ENCODE results near the gene ANKRD31. TPM values are rescaled to one million over a fixed set of nuclear protein-coding genes. Genes with fewer than 3 reads are reported as not detected.

ANKRD31 gene
- total RNA-seq, 1 experiment from 2014 or later: 0.48 TPM

- Histone ChIP-seq H4K20me1 (ENCODE audit: insufficient read depth) (no peaks in the 10 kb centered on the region), H3K4me2 (no peak overlapping the region), H3K36me3 (ENCODE audit: low read depth) (no peaks in the 10 kb centered on the region), H3K79me2 (ENCODE audit: low read depth) (no peaks in the 10 kb centered on the region), H3K4me1 (replicated peaks; ENCODE audit: insufficient read depth) (peaks cover 8% of the 10 kb centered on the region), H3F3A (ENCODE audit: insufficient read depth, low read depth) (0 out of 2 replicates have a peak, but pooled peaks cover 8% of the 10 kb centered on the region), H3K9me2 (ENCODE audit: insufficient read depth) (no peaks in the 10 kb centered on the region), H3K9me3 (ENCODE audit: insufficient read depth, low read depth) (no peaks in the 10 kb centered on the region), H3K27ac (no peak overlapping the region), H3K27me3 (ENCODE audit: insufficient read depth, low read depth) (no peaks in the 10 kb centered on the region), H2AFZ (no peak overlapping the region), H3K4me3 (no peak overlapping the region)
- no peak for TF ChIP-seq EZH2 (IDR thresholded peaks at IDR 0.05; ENCODE audit: low read depth)
- TF ChIP-seq, protein P1, sequence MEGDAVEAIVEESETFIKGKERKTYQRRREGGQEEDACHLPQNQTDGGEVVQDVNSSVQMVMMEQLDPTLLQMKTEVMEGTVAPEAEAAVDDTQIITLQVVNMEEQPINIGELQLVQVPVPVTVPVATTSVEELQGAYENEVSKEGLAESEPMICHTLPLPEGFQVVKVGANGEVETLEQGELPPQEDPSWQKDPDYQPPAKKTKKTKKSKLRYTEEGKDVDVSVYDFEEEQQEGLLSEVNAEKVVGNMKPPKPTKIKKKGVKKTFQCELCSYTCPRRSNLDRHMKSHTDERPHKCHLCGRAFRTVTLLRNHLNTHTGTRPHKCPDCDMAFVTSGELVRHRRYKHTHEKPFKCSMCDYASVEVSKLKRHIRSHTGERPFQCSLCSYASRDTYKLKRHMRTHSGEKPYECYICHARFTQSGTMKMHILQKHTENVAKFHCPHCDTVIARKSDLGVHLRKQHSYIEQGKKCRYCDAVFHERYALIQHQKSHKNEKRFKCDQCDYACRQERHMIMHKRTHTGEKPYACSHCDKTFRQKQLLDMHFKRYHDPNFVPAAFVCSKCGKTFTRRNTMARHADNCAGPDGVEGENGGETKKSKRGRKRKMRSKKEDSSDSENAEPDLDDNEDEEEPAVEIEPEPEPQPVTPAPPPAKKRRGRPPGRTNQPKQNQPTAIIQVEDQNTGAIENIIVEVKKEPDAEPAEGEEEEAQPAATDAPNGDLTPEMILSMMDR (conservative IDR thresholded peaks at IDR 0.05): no peak
- DNase-seq: no peak
- no TSS peak for BruUV-seq (replicated peaks)
- ChIA-PET CTCF (no interaction called here), POLR2A (ENCODE audit: unreplicated experiment) (no interaction called here)
- intact Hi-C loops (cut with micrococcal nuclease; ENCODE audit: unreplicated experiment): no loop called here
Measured at GRCh38 chr5:75203604-75204003, 33.1 kb downstream of the ANKRD31 start.

DNA sequence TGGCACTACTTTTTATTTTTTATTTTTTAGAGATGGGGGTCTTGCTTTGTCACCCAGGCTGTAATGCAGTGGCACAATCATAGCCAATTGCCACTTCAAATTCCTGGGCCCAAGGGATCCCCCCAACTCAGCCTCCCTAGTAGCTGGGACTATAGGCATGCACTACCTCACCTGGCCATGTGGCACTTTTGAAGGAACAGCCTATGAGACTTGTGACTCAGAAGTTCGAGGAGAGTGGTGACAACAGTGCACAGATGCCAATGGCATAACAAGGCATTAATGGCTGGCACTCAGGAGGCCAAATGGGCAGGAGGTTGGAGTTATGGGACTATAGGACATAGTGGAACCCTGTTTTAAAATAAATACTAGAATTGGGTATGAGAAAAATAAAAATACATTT is 33.7 kb downstream of the ANKRD31 start:
- H3K4me2 ChIP-seq: no peak overlapping the region
- H3K4me1 ChIP-seq (replicated peaks; ENCODE audit: insufficient read depth): peaks cover 8% of the 10 kb centered on the region
- H3K4me3 ChIP-seq: no peak overlapping the region
- intact Hi-C loops (cut with micrococcal nuclease; ENCODE audit: unreplicated experiment): no loop called here
- DNase-seq: no peak
- no peaks in the 10 kb centered on the region for H3K79me2 ChIP-seq (ENCODE audit: low read depth)
- H3K27ac ChIP-seq: no peak overlapping the region
- no peaks in the 10 kb centered on the region for H3K27me3 ChIP-seq (ENCODE audit: insufficient read depth, low read depth)
- H3K9me3 ChIP-seq (ENCODE audit: insufficient read depth, low read depth): no peaks in the 10 kb centered on the region
- TF ChIP-seq EZH2 (IDR thresholded peaks at IDR 0.05; ENCODE audit: low read depth): no peak
- TF ChIP-seq, protein P1 (conservative IDR thresholded peaks at IDR 0.05): no peak
- BruUV-seq (replicated peaks): no TSS peak
- H2AFZ ChIP-seq: no peak overlapping the region
- CTCF ChIA-PET: no interaction called here
- no peaks in the 10 kb centered on the region for H4K20me1 ChIP-seq (ENCODE audit: insufficient read depth)
- H3K9me2 ChIP-seq (ENCODE audit: insufficient read depth): no peaks in the 10 kb centered on the region
- 0 out of 2 replicates have a peak, but pooled peaks cover 8% of the 10 kb centered on the region for H3F3A ChIP-seq (ENCODE audit: insufficient read depth, low read depth)
- POLR2A ChIA-PET (ENCODE audit: unreplicated experiment): interaction anchor here (0.7 kb wide), 1 partner anchor 578 kb away, joined by 8 read pairs; no protein-coding TSS in a partner anchor
- H3K36me3 ChIP-seq (ENCODE audit: low read depth): no peaks in the 10 kb centered on the region

GRCh38 chr5:75200776-75201175 is 35.9 kb downstream of the ANKRD31 start:
- POLR2A ChIA-PET (ENCODE audit: unreplicated experiment): interaction anchor here (0.6 to 0.7 kb wide), 2 partner anchors 136 to 885 kb away, joined by 4 to 9 read pairs; partner anchors contain the start of gene HMGCR
- H3K79me2 ChIP-seq (ENCODE audit: low read depth): no peaks in the 10 kb centered on the region
- H3K36me3 ChIP-seq (ENCODE audit: low read depth): no peaks in the 10 kb centered on the region
- peaks cover 8% of the 10 kb centered on the region for H3K4me1 ChIP-seq (replicated peaks; ENCODE audit: insufficient read depth)
- no peak for TF ChIP-seq EZH2 (IDR thresholded peaks at IDR 0.05; ENCODE audit: low read depth)
- TF ChIP-seq, protein P1 (conservative IDR thresholded peaks at IDR 0.05): no peak
- H3K4me2 ChIP-seq: 0 out of 2 replicates have a peak overlapping the region, but pooled peaks have one; percentile 22
- no peak overlapping the region for H2AFZ ChIP-seq
- peak; percentile 6 to 88 for DNase-seq
- 0 out of 2 replicates have a peak, but pooled peaks cover 8% of the 10 kb centered on the region for H3F3A ChIP-seq (ENCODE audit: insufficient read depth, low read depth)
- no peaks in the 10 kb centered on the region for H3K27me3 ChIP-seq (ENCODE audit: insufficient read depth, low read depth)
- no peaks in the 10 kb centered on the region for H4K20me1 ChIP-seq (ENCODE audit: insufficient read depth)
- no peak overlapping the region for H3K4me3 ChIP-seq
- BruUV-seq (replicated peaks): no TSS peak
- intact Hi-C loops (cut with micrococcal nuclease; ENCODE audit: unreplicated experiment): no loop called here
- peak overlapping the region; percentile 31; the same call in 1 of the 2 replicates for H3K27ac ChIP-seq
- no peaks in the 10 kb centered on the region for H3K9me3 ChIP-seq (ENCODE audit: insufficient read depth, low read depth)
- CTCF ChIA-PET: no interaction called here
- no peaks in the 10 kb centered on the region for H3K9me2 ChIP-seq (ENCODE audit: insufficient read depth)

Measured in PC-9 (cell line).